ENCODE results near the gene NABP1. TPM values are rescaled to one million over a fixed set of nuclear protein-coding genes. Genes with fewer than 3 reads are reported as not detected.

Gene NABP1
- total RNA-seq, 1 experiment from 2014 or later = 50.3 TPM

- no peak for DNase-seq (ENCODE audit: low read depth)
Measured at GRCh38 chr2:191705701-191706100, 27.8 kb downstream of the NABP1 start.

- DNase-seq (ENCODE audit: low read depth) = no peak
Measured at GRCh38 chr2:191706791-191707190, 28.9 kb downstream of the NABP1 start.

- DNase-seq (ENCODE audit: low read depth) = no peak
Measured at GRCh38 chr2:191707542-191707941, 29.6 kb downstream of the NABP1 start.

GRCh38 chr2:191710411-191710900, 32.5 kb downstream of the NABP1 start:
- DNase-seq (ENCODE audit: low read depth) = peak; percentile 73

- no peak for DNase-seq (ENCODE audit: low read depth)
Measured at GRCh38 chr2:191711621-191712020, 33.7 kb downstream of the NABP1 start.

GRCh38 chr2:191713837-191714236, 35.9 kb downstream of the NABP1 start:
- DNase-seq (ENCODE audit: low read depth) = no peak

- DNase-seq (ENCODE audit: low read depth) = no peak
Measured at GRCh38 chr2:191714925-191715324, 37.0 kb downstream of the NABP1 start.

- no peak for DNase-seq (ENCODE audit: low read depth)
Measured at GRCh38 chr2:191715471-191715870, 37.5 kb downstream of the NABP1 start.

- DNase-seq (ENCODE audit: low read depth) = no peak
Measured at GRCh38 chr2:191719261-191719660, 41.3 kb downstream of the NABP1 start.

GRCh38 chr2:191719938-191720337, 42.0 kb downstream of the NABP1 start:
- DNase-seq (ENCODE audit: low read depth) = no peak

- DNase-seq (ENCODE audit: low read depth) = no peak
Measured at GRCh38 chr2:191721331-191721730, 43.4 kb downstream of the NABP1 start.

GRCh38 chr2:191724015-191724414, 46.1 kb downstream of the NABP1 start:
- DNase-seq (ENCODE audit: low read depth) = no peak

- DNase-seq (ENCODE audit: low read depth) = peak; percentile 18
Measured at GRCh38 chr2:191728750-191729624, 51.1 kb downstream of the NABP1 start.

- DNase-seq (ENCODE audit: low read depth) = no peak
Measured at GRCh38 chr2:191730263-191730662, 52.3 kb downstream of the NABP1 start.

Other genes starting within 250 kb of the NABP1 start
- gene CAVIN2, start 169.0 kb downstream of the NABP1 start, total RNA-seq (2014; rRNA removed) = 388 and 506 TPM in 2 replicates